WERI-Rb-1 (cell line): ENCODE results near the gene BOLA3.

ENCODE experiments used
- DNase-seq: peaks from one replicate; pipeline ENCODE4 v3.0.0-alpha.2; 2020
- H3K27ac ChIP-seq: fragments of 250-450 bp; sonication (Bioruptor Pico); 2 replicates; pipeline ENCODE4 v1.5.1; 2020; ENCODE audit warnings: mild to moderate bottlenecking, moderate library complexity
- H3K27me3 ChIP-seq: fragments of 250-450 bp; sonication (Bioruptor Pico); 2 replicates; pipeline ENCODE4 v1.5.1; 2021; ENCODE audit warnings: mild to moderate bottlenecking, low read depth, moderate library complexity; ENCODE audit not compliant: insufficient read depth, severe bottlenecking
- H3K36me3 ChIP-seq: fragments of 250-450 bp; sonication (Bioruptor Pico); 2 replicates; pipeline ENCODE4 v1.5.1; 2020; ENCODE audit warnings: mild to moderate bottlenecking, moderate library complexity
- H3K4me3 ChIP-seq: 2 replicates; pipeline ENCODE4 v1.5.1; 2011; ENCODE audit warnings: low read depth, mild to moderate bottlenecking, control low read depth, low read length
- H3K9me3 ChIP-seq: fragments of 250-450 bp; sonication (Bioruptor Pico); 2 replicates; pipeline ENCODE4 v1.5.1; 2021; ENCODE audit warnings: mild to moderate bottlenecking, moderate library complexity; ENCODE audit not compliant: severe bottlenecking
- TF ChIP-seq, protein P1 (sequence below): IDR thresholded peaks from 2 replicates; pipeline ENCODE4 v1.5.1; 2011; ENCODE audit warnings: low read depth, mild to moderate bottlenecking, control low read depth, inconsistent platforms, low read length

The BOLA3 gene, protein sequence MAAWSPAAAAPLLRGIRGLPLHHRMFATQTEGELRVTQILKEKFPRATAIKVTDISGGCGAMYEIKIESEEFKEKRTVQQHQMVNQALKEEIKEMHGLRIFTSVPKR

DNA sequence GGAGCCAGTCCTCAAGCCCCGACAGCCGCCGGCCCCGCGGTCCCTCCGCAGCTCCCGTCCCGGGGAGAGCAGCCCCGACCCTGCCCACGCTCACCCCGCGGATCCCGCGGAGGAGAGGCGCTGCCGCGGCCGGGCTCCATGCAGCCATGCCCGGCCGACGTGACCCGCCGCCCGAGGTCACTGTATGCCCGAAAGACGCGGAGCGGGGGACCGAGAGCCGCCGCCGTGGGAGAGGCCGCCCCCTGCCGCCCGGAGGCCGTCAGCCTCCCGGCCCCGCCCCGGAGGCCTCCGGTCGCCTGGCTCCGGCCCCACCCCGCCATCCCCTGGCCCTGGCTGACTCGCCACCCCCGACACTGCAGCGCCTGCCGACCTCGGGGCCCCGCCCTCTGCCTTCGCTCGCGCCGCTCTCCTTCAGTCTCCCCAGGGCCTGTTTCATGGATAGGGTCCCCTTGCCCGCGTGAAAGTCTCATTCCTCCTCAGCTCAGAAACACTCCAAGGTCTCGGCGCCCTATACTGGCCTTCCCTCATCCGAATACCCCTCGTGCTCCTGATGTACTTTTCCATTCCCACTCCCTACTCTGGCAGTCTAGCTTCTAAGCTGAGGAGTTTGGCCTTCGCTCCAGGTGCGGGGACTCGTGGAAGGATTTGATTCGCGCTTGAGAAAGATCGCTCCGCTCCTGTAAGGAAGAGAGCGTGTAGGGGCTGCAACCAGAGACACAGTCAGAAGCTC lies at the start of gene BOLA3:
BOLA3 (minus strand) TSS at position 186 of the 730 bp plus-strand sequence; CDS start at position 148, 38 bp downstream.
- peak; percentile 96 for DNase-seq
- TF ChIP-seq, protein P1, sequence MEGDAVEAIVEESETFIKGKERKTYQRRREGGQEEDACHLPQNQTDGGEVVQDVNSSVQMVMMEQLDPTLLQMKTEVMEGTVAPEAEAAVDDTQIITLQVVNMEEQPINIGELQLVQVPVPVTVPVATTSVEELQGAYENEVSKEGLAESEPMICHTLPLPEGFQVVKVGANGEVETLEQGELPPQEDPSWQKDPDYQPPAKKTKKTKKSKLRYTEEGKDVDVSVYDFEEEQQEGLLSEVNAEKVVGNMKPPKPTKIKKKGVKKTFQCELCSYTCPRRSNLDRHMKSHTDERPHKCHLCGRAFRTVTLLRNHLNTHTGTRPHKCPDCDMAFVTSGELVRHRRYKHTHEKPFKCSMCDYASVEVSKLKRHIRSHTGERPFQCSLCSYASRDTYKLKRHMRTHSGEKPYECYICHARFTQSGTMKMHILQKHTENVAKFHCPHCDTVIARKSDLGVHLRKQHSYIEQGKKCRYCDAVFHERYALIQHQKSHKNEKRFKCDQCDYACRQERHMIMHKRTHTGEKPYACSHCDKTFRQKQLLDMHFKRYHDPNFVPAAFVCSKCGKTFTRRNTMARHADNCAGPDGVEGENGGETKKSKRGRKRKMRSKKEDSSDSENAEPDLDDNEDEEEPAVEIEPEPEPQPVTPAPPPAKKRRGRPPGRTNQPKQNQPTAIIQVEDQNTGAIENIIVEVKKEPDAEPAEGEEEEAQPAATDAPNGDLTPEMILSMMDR: peak; percentile 83
- peak within 1 kb of the TSS; percentile 86 for H3K27ac ChIP-seq
- H3K9me3 ChIP-seq: no peaks in the 10 kb centered on the region
- H3K4me3 ChIP-seq: peak within 1 kb of the TSS; percentile 69
- no peaks in the 10 kb centered on the region for H3K27me3 ChIP-seq
- H3K36me3 ChIP-seq: peaks cover 22% of the 10 kb centered on the region

DNA sequence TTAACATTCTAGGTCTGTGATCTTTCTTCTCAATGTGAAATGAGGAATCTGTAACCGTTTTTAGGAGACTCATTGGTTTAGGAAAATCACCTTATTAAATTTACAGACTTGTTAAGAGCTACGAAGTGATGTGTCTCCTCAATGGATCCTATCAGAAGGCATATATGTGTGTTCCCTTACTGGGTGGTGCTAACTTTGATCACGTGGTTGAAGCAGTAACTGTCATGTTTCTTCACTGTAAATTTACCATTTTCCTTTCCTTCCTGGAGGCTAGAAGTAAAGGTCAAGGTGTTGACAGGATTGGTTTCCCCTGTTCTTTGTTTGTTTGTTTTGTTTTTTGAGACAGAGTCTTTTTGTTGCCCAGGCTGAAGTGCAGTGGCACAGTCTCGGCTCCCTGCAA lies 49.3 kb upstream of the BOLA3 start:
- no peak for DNase-seq
- no peaks in the 10 kb centered on the region for H3K9me3 ChIP-seq
- no peaks in the 10 kb centered on the region for H3K27me3 ChIP-seq
- TF ChIP-seq, protein P1: no peak
- no peak overlapping the region for H3K27ac ChIP-seq
- peaks cover 21% of the 10 kb centered on the region for H3K36me3 ChIP-seq
- H3K4me3 ChIP-seq: no peak overlapping the region

DNA sequence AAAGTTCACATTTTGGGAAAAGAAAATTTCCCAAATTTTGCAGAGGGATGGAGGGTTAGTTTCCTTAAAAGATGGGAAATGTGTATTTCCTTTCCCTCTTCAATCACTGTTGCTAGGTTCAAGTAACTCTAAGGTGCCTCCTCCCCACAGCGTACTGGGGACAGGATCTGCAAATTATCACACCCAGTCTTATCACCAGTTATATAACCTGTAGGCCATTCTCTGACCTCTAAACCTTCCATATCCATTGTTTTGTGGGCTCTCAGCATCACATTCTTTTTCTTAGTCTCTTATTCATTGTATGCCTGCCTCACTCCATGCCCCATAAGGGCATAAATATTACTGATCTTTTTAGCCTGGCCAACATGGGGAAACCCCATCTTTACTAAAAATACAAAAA lies 47.1 kb upstream of the BOLA3 start:
- H3K9me3 ChIP-seq: no peaks in the 10 kb centered on the region
- no peak overlapping the region for H3K4me3 ChIP-seq
- H3K36me3 ChIP-seq: peaks cover 12% of the 10 kb centered on the region
- no peak overlapping the region for H3K27ac ChIP-seq
- DNase-seq: no peak
- no peaks in the 10 kb centered on the region for H3K27me3 ChIP-seq
- TF ChIP-seq, protein P1: no peak

DNA sequence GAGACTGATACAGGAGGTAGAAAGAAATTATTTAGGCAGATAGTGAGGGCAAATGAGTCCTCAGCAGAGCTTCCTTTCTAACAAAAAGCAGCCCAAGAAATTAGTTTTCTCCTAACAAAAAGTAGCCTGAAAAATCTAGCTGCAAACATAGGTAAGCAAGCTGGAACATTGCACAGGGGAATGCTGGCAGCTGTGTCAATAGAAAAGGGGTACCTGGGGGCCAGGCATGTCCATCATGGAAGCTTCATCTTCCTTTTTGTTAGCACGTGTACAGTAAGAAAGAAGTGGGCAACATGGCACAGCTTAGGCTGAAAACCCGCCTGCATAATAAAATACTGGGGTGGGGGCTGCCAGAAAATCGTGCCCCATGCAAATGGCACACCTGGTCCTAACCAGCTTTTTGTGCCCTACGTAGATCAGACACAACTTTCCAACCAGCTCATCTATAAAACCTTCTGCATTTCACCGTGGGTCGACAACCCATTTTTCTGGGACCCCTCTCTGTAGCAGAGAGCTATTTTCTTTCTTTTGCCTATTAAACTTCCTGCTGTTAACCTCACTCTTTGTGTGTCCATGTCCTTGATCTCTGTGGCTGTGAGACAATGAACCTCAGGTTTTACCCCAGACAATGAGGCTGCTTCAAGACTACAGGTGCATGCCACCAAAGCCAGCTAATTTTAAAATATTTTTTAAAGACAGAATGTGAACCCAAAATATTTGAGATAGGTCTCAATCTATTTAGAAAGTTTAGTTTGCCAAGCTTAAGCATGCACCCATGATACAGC lies 44.1 kb upstream of the BOLA3 start:
- Histone ChIP-seq H3K36me3 (no peaks in the 10 kb centered on the region), H3K27me3 (no peaks in the 10 kb centered on the region), H3K4me3 (no peak overlapping the region), H3K9me3 (no peaks in the 10 kb centered on the region), H3K27ac (no peak overlapping the region)
- TF ChIP-seq, protein P1: no peak
- no peak for DNase-seq

DNA sequence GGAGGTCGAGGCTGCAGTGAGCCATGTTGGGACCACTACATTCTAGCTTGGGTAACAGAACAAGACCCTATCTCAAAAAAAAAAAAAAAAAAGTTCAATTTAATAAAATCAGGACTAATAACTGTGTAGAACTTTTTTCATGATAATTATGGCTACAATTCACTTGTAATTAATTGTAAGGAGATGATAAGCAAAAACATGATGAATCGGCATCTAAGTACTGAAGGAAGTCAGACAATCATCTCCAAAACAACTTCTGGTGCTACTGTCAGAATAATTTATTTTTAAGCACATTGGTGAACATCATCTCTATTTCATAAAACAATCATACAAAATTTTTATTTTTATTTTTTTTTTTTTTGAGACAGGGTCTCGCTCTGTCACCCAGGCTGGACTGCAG lies 41.0 kb upstream of the BOLA3 start:
- Histone ChIP-seq H3K9me3 (no peaks in the 10 kb centered on the region), H3K36me3 (no peaks in the 10 kb centered on the region), H3K4me3 (no peak overlapping the region), H3K27me3 (no peaks in the 10 kb centered on the region), H3K27ac (no peak overlapping the region)
- DNase-seq: no peak
- TF ChIP-seq, protein P1: no peak
